GM23338 (cell line): ENCODE results near the gene CRELD1. TPM values are rescaled to one million over a fixed set of nuclear protein-coding genes. Genes with fewer than 3 reads are reported as not detected.

Experiments
- ATAC-seq: fragments of 200-7000 bp; cut with Tn5 transposase; 3 replicates; pipeline ENCODE4 v1.9.1; 2020
- DNase-seq: peaks from one replicate; pipeline ENCODE4 v3.0.0-alpha.2; 2015; ENCODE audit warnings: low spot score
- H2AFZ ChIP-seq: fragments of 200-600 bp; sonication (generic); 2 replicates; pipeline ENCODE4 v1.8.0; 2016; ENCODE audit warnings: antibody characterized with exemption, mild to moderate bottlenecking, moderate library complexity
- H3F3A ChIP-seq: fragments of 200-600 bp; sonication (generic); replicated peaks from 2 replicates; pipeline ENCODE4 v1.8.0; 2017; ENCODE audit warnings: antibody characterized with exemption, mixed run types, low read depth
- H3K27ac ChIP-seq: fragments of 200-600 bp; sonication (generic); 2 replicates; pipeline ENCODE4 v1.6.1; 2016; ENCODE audit warnings: low read depth
- H3K27me3 ChIP-seq: fragments of 200-600 bp; sonication (generic); 2 replicates; pipeline ENCODE4 v1.8.0; 2016; ENCODE audit warnings: mild to moderate bottlenecking, mixed run types, moderate library complexity; ENCODE audit not compliant: insufficient read depth
- H3K36me3 ChIP-seq: fragments of 200-600 bp; sonication (generic); 2 replicates; pipeline ENCODE4 v1.8.0; 2016; ENCODE audit warnings: mild to moderate bottlenecking; ENCODE audit not compliant: insufficient read depth
- H3K4me1 ChIP-seq: fragments of 200-600 bp; sonication (generic); 2 replicates; pipeline ENCODE4 v1.8.0; 2016; ENCODE audit warnings: mild to moderate bottlenecking, moderate library complexity; ENCODE audit not compliant: insufficient read depth
- H3K4me2 ChIP-seq: fragments of 200-600 bp; sonication (generic); 2 replicates; pipeline ENCODE4 v1.7.1; 2017; ENCODE audit warnings: mixed run types
- H3K4me3 ChIP-seq: fragments of 200-600 bp; sonication (generic); 2 replicates; pipeline ENCODE4 v1.6.1; 2016; ENCODE audit warnings: mixed run types
- H3K79me2 ChIP-seq: fragments of 200-600 bp; sonication (generic); replicated peaks from 2 replicates; pipeline ENCODE4 v1.8.0; 2017; ENCODE audit warnings: mild to moderate bottlenecking; ENCODE audit not compliant: insufficient read depth
- H3K9me2 ChIP-seq: fragments of 200-600 bp; sonication (generic); 2 replicates; pipeline ENCODE4 v1.8.0; 2017; ENCODE audit not compliant: insufficient read depth
- H4K20me1 ChIP-seq: fragments of 200-600 bp; sonication (generic); replicated peaks from 2 replicates; pipeline ENCODE4 v1.8.0; 2017; ENCODE audit warnings: mild to moderate bottlenecking; ENCODE audit not compliant: insufficient read depth
- H3K27ac Mint-ChIP-seq: 2 replicates; pipeline ENCODE4 v1.8.0; 2020; ENCODE audit warnings: inconsistent platforms, mild to moderate bottlenecking, moderate library complexity, mixed read lengths
- H3K27me3 Mint-ChIP-seq: 3 replicates; pipeline ENCODE4 v1.8.0; 2022; ENCODE audit warnings: low read depth, mild to moderate bottlenecking, moderate library complexity, mixed read lengths, inconsistent platforms; ENCODE audit not compliant: insufficient read depth, poor library complexity
- H3K36me3 Mint-ChIP-seq: 3 replicates; pipeline ENCODE4 v1.8.0; 2021; ENCODE audit warnings: low read depth, mild to moderate bottlenecking, inconsistent platforms, moderate library complexity, mixed read lengths
- H3K4me1 Mint-ChIP-seq: 3 replicates; pipeline ENCODE4 v1.8.0; 2020; ENCODE audit warnings: mild to moderate bottlenecking, inconsistent platforms, mixed read lengths
- H3K4me3 Mint-ChIP-seq: 3 replicates; pipeline ENCODE4 v1.8.0; 2021; ENCODE audit warnings: moderate library complexity, mild to moderate bottlenecking, inconsistent platforms, mixed read lengths
- H3K9me3 Mint-ChIP-seq: 3 replicates; pipeline ENCODE4 v1.8.0; 2020; ENCODE audit warnings: moderate library complexity, mild to moderate bottlenecking, inconsistent platforms, mixed read lengths
- CREB1 ChIP-seq: fragments of 250-450 bp; sonication (Bioruptor Pico); IDR thresholded peaks from 2 replicates; pipeline ENCODE4 v1.5.0; 2020; ENCODE audit warnings: low read depth, mild to moderate bottlenecking, moderate library complexity
- CTCF ChIP-seq, 2 experiments: fragments of 200-600 bp in 1 of 2; sonication (generic) in 1 of 2; conservative IDR thresholded peaks; 2 replicates each; pipeline versions ENCODE4 v1.5.1 to v1.6.1; 2016 to 2017; ENCODE audit warnings: antibody characterized with exemption in 2 of 2, low read depth in 2 of 2, mild to moderate bottlenecking in 2 of 2, moderate library complexity in 1 of 2
- ETS1 ChIP-seq: IDR thresholded peaks from 2 replicates; pipeline ENCODE4 v1.6.1; 2016; ENCODE audit warnings: antibody characterized with exemption
- EZH2 ChIP-seq: fragments of 200-600 bp; sonication (generic); IDR thresholded peaks from one replicate; pipeline ENCODE4 v1.8.0; 2017; ENCODE audit warnings: antibody characterized with exemption, mild to moderate bottlenecking, low read depth; ENCODE audit not compliant: unreplicated experiment
- EZH2phosphoT487 ChIP-seq: fragments of 200-600 bp; sonication (generic); IDR thresholded peaks from one replicate; pipeline ENCODE4 v1.8.1; 2018; ENCODE audit warnings: antibody characterized with exemption; ENCODE audit not compliant: unreplicated experiment
- JUNB ChIP-seq: IDR thresholded peaks from one replicate; pipeline ENCODE4 v1.6.1; 2016; ENCODE audit warnings: antibody characterized with exemption; ENCODE audit not compliant: unreplicated experiment
- NANOG ChIP-seq: IDR thresholded peaks from 2 replicates; pipeline ENCODE4 v1.6.1; 2016; ENCODE audit warnings: antibody characterized with exemption, borderline replicate concordance
- POLR2AphosphoS5 ChIP-seq: IDR thresholded peaks from 2 replicates; pipeline ENCODE4 v1.6.1; 2016; ENCODE audit warnings: antibody characterized with exemption, low read depth
- REST ChIP-seq: IDR thresholded peaks from one replicate; pipeline ENCODE4 v1.6.1; 2018; ENCODE audit warnings: antibody characterized with exemption; ENCODE audit not compliant: unreplicated experiment
- STAT1 ChIP-seq: IDR thresholded peaks from one replicate; pipeline ENCODE4 v1.6.1; 2016; ENCODE audit warnings: antibody characterized with exemption; ENCODE audit not compliant: unreplicated experiment
- ZNF114 ChIP-seq: fragments of 250-450 bp; sonication (Bioruptor Pico); IDR thresholded peaks from 2 replicates; pipeline ENCODE4 v1.5.0; 2020; ENCODE audit warnings: mild to moderate bottlenecking, moderate library complexity
- ZNF331 ChIP-seq: fragments of 250-450 bp; sonication (Bioruptor Pico); IDR thresholded peaks from 2 replicates; pipeline ENCODE4 v1.5.0; 2020; ENCODE audit warnings: low read depth, mild to moderate bottlenecking, moderate library complexity
- ZNF462 ChIP-seq: fragments of 250-450 bp; sonication (Bioruptor Pico); IDR thresholded peaks from 2 replicates; pipeline ENCODE4 v1.5.0; 2020; ENCODE audit warnings: mild to moderate bottlenecking, moderate library complexity
- polyA plus RNA-seq: library from polyadenylated mRNA; unstranded; fragments of >200 nt; fragmentation: Nextera tagmentation; extraction: Ambion mirVana; gene quantifications from 2 replicates; pipeline ENCODE4 v1.2.1, GENCODE V29; 2016
- total RNA-seq: library from RNA; depleted of rRNA; stranded (reverse); fragments of >200 nt; shearing (Covaris generic); gene quantifications from 2 replicates; pipeline ENCODE4 v1.2.3, GENCODE V29; 2014

The CRELD1 gene
- total and polyA plus RNA-seq, 2 experiments from 2014 or later: 11.5 to 13.1 TPM

GRCh38 chr3:9898467-9899241, 35.0 kb upstream of the CRELD1 start:
- Mint-ChIP-seq H3K27ac (no peak overlapping the region), H3K27me3 (peaks cover 7% of the 10 kb centered on the region), H3K4me3 (no peak overlapping the region), H3K36me3 (peaks cover 11% of the 10 kb centered on the region), H3K9me3 (no peaks in the 10 kb centered on the region), H3K4me1 (peaks cover 15% of the 10 kb centered on the region)
- Histone ChIP-seq H3K4me2 (no peak overlapping the region), H3F3A (0 out of 2 replicates have a peak, but pooled peaks cover 2% of the 10 kb centered on the region), H3K36me3 (0 out of 2 replicates have a peak, but pooled peaks cover 4% of the 10 kb centered on the region), H3K4me3 (no peak overlapping the region), H4K20me1 (no peaks in the 10 kb centered on the region; the same call in 1 of the 2 replicates), H3K27me3 (no peaks in the 10 kb centered on the region), H2AFZ (no peak overlapping the region), H3K9me2 (no peaks in the 10 kb centered on the region), H3K27ac (no peak overlapping the region), H3K79me2 (no peaks in the 10 kb centered on the region), H3K4me1 (peaks cover 16% of the 10 kb centered on the region)
- no peak for ATAC-seq
- DNase-seq: no peak
- TF ChIP-seq POLR2AphosphoS5 (no peak), STAT1 (no peak), ZNF114 (no peak), EZH2 (no peak), EZH2phosphoT487 (no peak), CREB1 (no peak), CTCF (conservative IDR thresholded peaks at IDR 0.05; ENCODE audit: low read depth in 2 of 2) (no peak), NANOG (no peak), JUNB (no peak), ZNF462 (CRISPR knock-in tag) (no peak), ETS1 (no peak), REST (no peak), ZNF331 (CRISPR knock-in tag) (no peak)
